Panc1 (cell line): ENCODE data around the gene CIBAR2. TPM values are rescaled to one million over a fixed set of nuclear protein-coding genes. Genes with fewer than 3 reads are reported as not detected.

Experiments used
- ATAC-seq: fragments of 200-7000 bp; cut with Tn5 transposase; 2 replicates; pipeline ENCODE4 v1.9.1; 2020; ENCODE audit warnings: mild to moderate bottlenecking, moderate library complexity
- BruUV-seq: library from RNA; stranded (reverse); fragments of 400-500 nt; replicated peaks from 2 replicates; lab custom pipeline; 2021; lab: Mats Ljungman, UMichigan
- CTCF ChIA-PET: fragments of 300-600 bp; sonication (Branson Sonifier 250); formaldehyde crosslinking; loops from one replicate; lab custom pipeline; 2022; ENCODE audit warnings: antibody characterized with exemption; lab: Charles Lee
- POLR2A ChIA-PET: fragments of 300-600 bp; sonication (Branson Sonifier 250); formaldehyde crosslinking; loops from one replicate; lab custom pipeline; 2022; ENCODE audit warnings: antibody characterized with exemption; lab: Charles Lee
- DNase-seq: peaks from one replicate; pipeline ENCODE4 v3.0.0-alpha.2; 2010; ENCODE audit warnings: low read depth, low spot score
- H3K27ac ChIP-seq: 2 replicates; pipeline ENCODE4 v1.5.1; 2011; ENCODE audit warnings: mild to moderate bottlenecking, low read length, inconsistent platforms
- H3K27me3 ChIP-seq: fragments of 200-500 bp; sonication (Bioruptor generic); 2 replicates; pipeline ENCODE4 v1.6.0; 2014; ENCODE audit warnings: low read length, inconsistent platforms; ENCODE audit not compliant: control insufficient read depth, insufficient read depth
- H3K36me3 ChIP-seq: fragments of 200-500 bp; sonication (Bioruptor generic); 2 replicates; pipeline ENCODE4 v1.5.1; 2014; ENCODE audit warnings: inconsistent platforms, mild to moderate bottlenecking, low read length, moderate library complexity; ENCODE audit not compliant: control insufficient read depth, insufficient read depth
- H3K4me1 ChIP-seq: 2 replicates; pipeline ENCODE4 v1.5.1; 2011; ENCODE audit warnings: inconsistent platforms, mild to moderate bottlenecking, low read length, moderate library complexity; ENCODE audit not compliant: control insufficient read depth, insufficient read depth
- H3K4me3 ChIP-seq, 2 experiments: 2 replicates each; pipeline ENCODE4 v1.5.1; 2011 to 2012; ENCODE audit warnings: low read depth in 2 of 2, low read length in 2 of 2, mild to moderate bottlenecking in 2 of 2, inconsistent platforms in 1 of 2, moderate library complexity in 1 of 2
- H3K9me3 ChIP-seq: fragments of 200-500 bp; sonication (Bioruptor generic); 2 replicates; pipeline ENCODE4 v1.5.1; 2014; ENCODE audit warnings: low read depth, mild to moderate bottlenecking, inconsistent platforms, low read length, moderate library complexity; ENCODE audit not compliant: control insufficient read depth, insufficient read depth
- CTCF ChIP-seq: fragments of 450-650 bp; IDR thresholded peaks from 2 replicates; pipeline ENCODE4 v1.5.1; 2017; ENCODE audit warnings: mild to moderate bottlenecking
- POLR2AphosphoS5 ChIP-seq: IDR thresholded peaks from 2 replicates; pipeline ENCODE4 v1.6.1; 2012; ENCODE audit warnings: mild to moderate bottlenecking, low read depth, low read length, moderate library complexity
- REST ChIP-seq, 2 experiments: IDR thresholded peaks; 2 replicates each; pipeline ENCODE4 v1.6.1; 2011 to 2012; ENCODE audit warnings: low read depth in 2 of 2, control low read depth in 1 of 2, low read length in 1 of 2, mild to moderate bottlenecking in 1 of 2, moderate library complexity in 1 of 2; ENCODE audit not compliant: insufficient read depth in 1 of 2
- SIN3A ChIP-seq: IDR thresholded peaks from 2 replicates; pipeline ENCODE4 v1.6.1; 2012; ENCODE audit warnings: low read depth, mild to moderate bottlenecking, low read length, moderate library complexity, borderline replicate concordance; ENCODE audit not compliant: insufficient read depth
- TCF7L2 ChIP-seq: IDR thresholded peaks from 2 replicates; pipeline ENCODE4 v1.6.1; 2011; ENCODE audit warnings: mild to moderate bottlenecking, low read depth, low read length, inconsistent platforms
- in situ Hi-C: cut with HindIII; loops from 2 replicates; pipeline ENCODE4 v1.10.0; 2016; ENCODE audit warnings: low sequenced_read_pairs, low pct_unique_long_range_greater_than_20kb
- intact Hi-C: fragments of 100-400 bp; cut with micrococcal nuclease; formaldehyde crosslinking; loops from one replicate; pipeline ENCODE4 v1.10.0; 2022; ENCODE audit not compliant: unreplicated experiment
- total RNA-seq: library from RNA; stranded (reverse); gene quantifications from one replicate; pipeline ENCODE4 v1.2.1, GENCODE V29; 2021; ENCODE audit not compliant: unreplicated experiment

The CIBAR2 gene
- total RNA-seq, 1 experiment from 2014 or later = not detected

- intact Hi-C loops (no loop called here), in situ Hi-C loops (no loop called here)
- Histone ChIP-seq H3K27ac (no peak overlapping the region), H3K4me1 (peaks cover 3% of the 10 kb centered on the region; the same call in 1 of the 2 replicates), H3K27me3 (no peaks in the 10 kb centered on the region), H3K9me3 (no peaks in the 10 kb centered on the region), H3K4me3 (no peak overlapping the region), H3K36me3 (no peaks in the 10 kb centered on the region)
- BruUV-seq = no TSS peak
- ATAC-seq (no peak), DNase-seq (no peak)
- TF ChIP-seq CTCF (no peak), SIN3A (no peak), TCF7L2 (no peak), REST (IDR thresholded peaks at IDR 0.05; ENCODE audit: insufficient read depth in 1 of 2, low read depth in 2 of 2, low read length in 1 of 2) (no peak), POLR2AphosphoS5 (no peak)
- POLR2A ChIA-PET = no interaction called here
- CTCF ChIA-PET = interaction anchor here (0.6 kb wide), 1 partner anchor 23 kb away, joined by 3 read pairs; no protein-coding TSS in a partner anchor
Observed at GRCh38 chr16:85134076-85134788, 22.0 kb upstream of the CIBAR2 start.

GRCh38 chr16:85133290-85133599 is 21.0 kb upstream of the CIBAR2 start:
- ChIA-PET POLR2A (no interaction called here), CTCF (interaction anchor here (0.7 kb wide), 1 partner anchor 251 kb away, joined by 12 read pairs; no protein-coding TSS in a partner anchor)
- H3K36me3 ChIP-seq = no peaks in the 10 kb centered on the region
- no TSS peak for BruUV-seq
- H3K4me1 ChIP-seq = peaks cover 3% of the 10 kb centered on the region; the same call in 1 of the 2 replicates
- no peaks in the 10 kb centered on the region for H3K9me3 ChIP-seq
- H3K27ac ChIP-seq = no peak overlapping the region
- intact Hi-C loops = no loop called here
- no peak overlapping the region for H3K4me3 ChIP-seq
- no peak for TF ChIP-seq TCF7L2
- TF ChIP-seq REST (IDR thresholded peaks at IDR 0.05; ENCODE audit: insufficient read depth in 1 of 2, low read depth in 2 of 2, low read length in 1 of 2) = no peak
- no peak for TF ChIP-seq CTCF
- no peak for TF ChIP-seq SIN3A
- TF ChIP-seq POLR2AphosphoS5 = no peak
- no peak for ATAC-seq
- H3K27me3 ChIP-seq = no peaks in the 10 kb centered on the region
- DNase-seq = no peak
- in situ Hi-C loops = no loop called here
